Brain microvascular endothelial cell (primary cell): ENCODE measurements around the gene SWT1.
"Not testable (repeated sequence)": the region's sequence is repeated elsewhere in the genome, so short reads cannot be mapped to it uniquely, and the experiment has no call there.

ENCODE experiments used
- DNase-seq: peaks from one replicate; pipeline ENCODE4 v3.0.0-alpha.2; 2020
- H3K27ac ChIP-seq: fragments of 250-450 bp; sonication (Bioruptor Pico); 2 replicates; pipeline ENCODE4 v1.5.1; 2020; ENCODE audit warnings: mild to moderate bottlenecking, moderate library complexity
- H3K27me3 ChIP-seq: fragments of 250-450 bp; sonication (Bioruptor Pico); replicated peaks from 2 replicates; pipeline ENCODE4 v1.5.1; 2020; ENCODE audit warnings: mild to moderate bottlenecking
- H3K36me3 ChIP-seq: fragments of 250-450 bp; sonication (Bioruptor Pico); replicated peaks from 2 replicates; pipeline ENCODE4 v1.5.1; 2020; ENCODE audit warnings: mild to moderate bottlenecking
- H3K4me3 ChIP-seq: 2 replicates; pipeline ENCODE4 v1.5.1; 2011; ENCODE audit warnings: low read depth, mild to moderate bottlenecking, control low read depth, low read length, moderate library complexity
- in situ Hi-C: cut with HindIII; loops from 2 replicates; pipeline ENCODE4 v1.10.0; 2017; ENCODE audit warnings: low sequenced_read_pairs, low pct_ligation_motif_present
- TF ChIP-seq, protein P1 (sequence below): IDR thresholded peaks from 2 replicates; pipeline ENCODE4 v1.5.1; 2011; ENCODE audit warnings: low read depth, mild to moderate bottlenecking, moderate library complexity, low read length, control low read depth, inconsistent platforms; ENCODE audit errors: missing control alignments

SWT1 gene

GRCh38 chr1:185158800-185159199 lies 1.8 kb downstream of the SWT1 start:
- in situ Hi-C loops: loop anchor here (25.0 kb wide), 1 partner anchor 346 kb away; no protein-coding TSS in a partner anchor
- H3K27ac ChIP-seq: no peak overlapping the region
- DNase-seq: no peak
- H3K4me3 ChIP-seq: no peak overlapping the region
- no peaks in the 10 kb centered on the region for H3K36me3 ChIP-seq
- no peaks in the 10 kb centered on the region for H3K27me3 ChIP-seq
- TF ChIP-seq, protein P1, sequence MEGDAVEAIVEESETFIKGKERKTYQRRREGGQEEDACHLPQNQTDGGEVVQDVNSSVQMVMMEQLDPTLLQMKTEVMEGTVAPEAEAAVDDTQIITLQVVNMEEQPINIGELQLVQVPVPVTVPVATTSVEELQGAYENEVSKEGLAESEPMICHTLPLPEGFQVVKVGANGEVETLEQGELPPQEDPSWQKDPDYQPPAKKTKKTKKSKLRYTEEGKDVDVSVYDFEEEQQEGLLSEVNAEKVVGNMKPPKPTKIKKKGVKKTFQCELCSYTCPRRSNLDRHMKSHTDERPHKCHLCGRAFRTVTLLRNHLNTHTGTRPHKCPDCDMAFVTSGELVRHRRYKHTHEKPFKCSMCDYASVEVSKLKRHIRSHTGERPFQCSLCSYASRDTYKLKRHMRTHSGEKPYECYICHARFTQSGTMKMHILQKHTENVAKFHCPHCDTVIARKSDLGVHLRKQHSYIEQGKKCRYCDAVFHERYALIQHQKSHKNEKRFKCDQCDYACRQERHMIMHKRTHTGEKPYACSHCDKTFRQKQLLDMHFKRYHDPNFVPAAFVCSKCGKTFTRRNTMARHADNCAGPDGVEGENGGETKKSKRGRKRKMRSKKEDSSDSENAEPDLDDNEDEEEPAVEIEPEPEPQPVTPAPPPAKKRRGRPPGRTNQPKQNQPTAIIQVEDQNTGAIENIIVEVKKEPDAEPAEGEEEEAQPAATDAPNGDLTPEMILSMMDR: no peak

DNA sequence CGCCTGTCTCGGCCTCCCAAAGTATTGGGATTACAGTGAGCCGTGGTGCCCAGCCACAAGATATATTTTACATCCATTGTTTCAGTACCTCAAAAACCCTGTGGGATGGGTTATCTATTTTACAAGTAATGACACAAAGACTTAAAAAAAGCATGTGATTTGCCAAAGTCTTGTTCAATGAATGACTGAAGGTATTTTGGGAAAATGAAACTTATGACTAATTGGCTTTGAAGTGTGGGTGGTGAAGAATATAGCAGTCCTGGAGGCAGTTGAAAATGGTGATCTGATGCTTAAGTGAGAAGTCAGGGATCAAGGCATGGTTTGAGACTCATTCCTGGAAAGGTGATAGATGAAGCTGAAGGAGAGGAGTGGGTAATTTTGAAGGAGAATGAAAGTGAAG lies 3.0 kb downstream of the SWT1 start:
- in situ Hi-C loops: loop anchor here (25.0 kb wide), 1 partner anchor 348 kb away; no protein-coding TSS in a partner anchor
- TF ChIP-seq, protein P1: no peak
- H3K36me3 ChIP-seq: no peaks in the 10 kb centered on the region
- H3K4me3 ChIP-seq: no peak overlapping the region
- no peaks in the 10 kb centered on the region for H3K27me3 ChIP-seq
- no peak for DNase-seq
- no peak overlapping the region for H3K27ac ChIP-seq

GRCh38 chr1:185162491-185162890 lies 5.5 kb downstream of the SWT1 start:
- Histone ChIP-seq H3K27ac (no peak overlapping the region), H3K4me3 (no peak overlapping the region), H3K27me3 (no peaks in the 10 kb centered on the region), H3K36me3 (no peaks in the 10 kb centered on the region)
- in situ Hi-C loops: loop anchor here (25.0 kb wide), 1 partner anchor 350 kb away; no protein-coding TSS in a partner anchor
- TF ChIP-seq, protein P1: no peak
- no peak for DNase-seq

DNA sequence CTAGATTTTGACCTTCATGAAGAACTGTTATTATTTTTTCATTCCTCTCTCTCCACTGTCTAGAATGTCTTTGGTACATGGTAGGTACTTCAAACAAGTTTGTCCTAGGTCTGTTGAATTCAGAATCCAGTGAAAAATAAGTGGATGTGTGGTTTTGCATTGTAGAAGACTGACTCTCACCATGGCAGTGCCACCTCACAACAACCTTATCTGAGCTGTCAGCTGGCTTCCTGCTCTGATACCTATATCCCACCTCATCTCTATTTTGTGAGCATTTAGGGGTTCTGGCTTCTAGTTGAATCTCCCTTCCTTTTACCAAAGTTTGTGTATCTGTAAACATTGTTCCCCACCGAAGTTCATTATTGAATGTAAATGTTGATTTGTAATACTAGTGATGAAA lies 9.1 kb downstream of the SWT1 start:
- in situ Hi-C loops: loop anchor here (25.0 kb wide), 1 partner anchor 354 kb away; no protein-coding TSS in a partner anchor
- Histone ChIP-seq H3K4me3 (no peak overlapping the region), H3K27ac (no peak overlapping the region), H3K36me3 (no peaks in the 10 kb centered on the region), H3K27me3 (no peaks in the 10 kb centered on the region)
- no peak for DNase-seq
- TF ChIP-seq, protein P1: no peak

GRCh38 chr1:185170291-185170848 lies 13.4 kb downstream of the SWT1 start:
- Histone ChIP-seq H3K4me3 (peak overlapping the region; percentile 9), H3K27me3 (no peaks in the 10 kb centered on the region), H3K36me3 (no peaks in the 10 kb centered on the region), H3K27ac (no peak overlapping the region)
- DNase-seq: peak; percentile 66
- TF ChIP-seq, protein P1: peak; percentile 74
- in situ Hi-C loops: loop anchor here (25.0 kb wide), 1 partner anchor 358 kb away; no protein-coding TSS in a partner anchor

DNA sequence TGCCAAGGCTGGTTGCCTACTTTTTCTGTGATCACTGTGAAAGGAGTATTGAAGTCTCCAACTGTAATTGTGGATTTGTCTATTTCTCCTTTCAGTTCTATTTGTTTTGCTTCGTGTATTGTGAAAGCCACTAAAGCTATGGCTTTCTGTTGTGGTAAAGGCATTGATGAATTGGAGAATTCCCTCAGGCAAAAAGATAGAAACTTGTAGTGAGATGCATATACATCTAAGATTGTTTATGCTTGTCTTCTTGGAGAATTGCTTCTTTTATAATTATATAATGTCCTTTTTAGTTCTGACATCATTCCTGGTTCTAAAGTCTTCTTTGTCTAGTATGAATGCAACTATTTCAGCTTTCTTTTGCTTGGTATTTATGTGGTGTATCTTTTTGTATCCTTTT lies 36.8 kb downstream of the SWT1 start:
- Histone ChIP-seq H3K27ac (no peak overlapping the region), H3K27me3 (no peaks in the 10 kb centered on the region), H3K36me3 (no peaks in the 10 kb centered on the region), H3K4me3 (no peak overlapping the region)
- TF ChIP-seq, protein P1: no peak
- in situ Hi-C loops: no loop called here
- DNase-seq: no peak

DNA sequence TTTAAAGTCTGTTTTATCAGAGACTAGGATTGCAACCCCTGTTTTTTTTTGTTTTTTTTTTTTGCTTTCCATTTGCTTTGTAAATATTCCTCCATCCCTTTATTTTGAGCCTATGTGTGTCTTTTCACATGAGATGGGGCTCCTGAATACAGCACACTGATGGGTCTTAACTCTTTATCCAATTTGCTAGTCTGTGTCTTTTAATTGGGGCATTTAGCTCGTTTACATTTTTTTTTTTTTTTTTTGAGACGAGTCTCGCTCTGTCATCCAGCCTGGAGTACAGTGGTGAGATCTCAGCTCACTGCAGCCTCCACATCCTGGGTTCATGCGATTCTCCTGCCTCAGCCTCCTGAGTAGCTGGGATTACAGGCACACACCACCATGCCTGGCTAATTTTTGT lies 41.7 kb downstream of the SWT1 start:
- H3K36me3 ChIP-seq, H3K27ac ChIP-seq, H3K27me3 ChIP-seq, H3K4me3 ChIP-seq, in situ Hi-C loops, DNase-seq: not testable (repeated sequence)
